ENCODE results near the gene TYW1.
"Not testable (repeated sequence)": the region's sequence is repeated elsewhere in the genome, so short reads cannot be mapped to it uniquely, and the experiment has no call there.

The TYW1 gene

GRCh38 chr7:67185660-67186129 lies 189.1 kb downstream of the TYW1 start:
- FAIRE-seq = peak; percentile 85
- not testable (repeated sequence) for DNase-seq (ENCODE audit: insufficient read length, low spot score)

DNA sequence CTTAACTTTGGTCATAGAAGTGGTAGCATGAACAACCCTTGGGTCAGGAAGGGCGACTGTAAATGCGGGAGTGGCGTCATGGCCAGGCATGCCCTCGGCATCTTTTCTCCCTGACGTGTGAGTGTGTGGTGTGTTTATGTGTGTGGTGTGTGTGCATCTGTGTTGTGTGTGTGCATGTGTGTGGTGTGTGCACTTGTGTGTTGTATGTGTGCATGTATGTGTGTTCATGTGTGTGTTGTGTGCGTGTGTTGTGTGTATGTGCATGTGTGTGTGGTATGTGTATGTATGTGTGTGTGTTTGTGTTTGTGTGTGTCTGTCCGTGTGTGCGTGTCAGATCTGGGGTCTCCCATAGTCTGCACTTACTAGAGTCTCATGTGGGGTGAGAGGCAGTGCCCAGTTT lies 192.5 kb downstream of the TYW1 start:
- FAIRE-seq; DNase-seq (ENCODE audit: insufficient read length, low spot score): not testable (repeated sequence)

DNA sequence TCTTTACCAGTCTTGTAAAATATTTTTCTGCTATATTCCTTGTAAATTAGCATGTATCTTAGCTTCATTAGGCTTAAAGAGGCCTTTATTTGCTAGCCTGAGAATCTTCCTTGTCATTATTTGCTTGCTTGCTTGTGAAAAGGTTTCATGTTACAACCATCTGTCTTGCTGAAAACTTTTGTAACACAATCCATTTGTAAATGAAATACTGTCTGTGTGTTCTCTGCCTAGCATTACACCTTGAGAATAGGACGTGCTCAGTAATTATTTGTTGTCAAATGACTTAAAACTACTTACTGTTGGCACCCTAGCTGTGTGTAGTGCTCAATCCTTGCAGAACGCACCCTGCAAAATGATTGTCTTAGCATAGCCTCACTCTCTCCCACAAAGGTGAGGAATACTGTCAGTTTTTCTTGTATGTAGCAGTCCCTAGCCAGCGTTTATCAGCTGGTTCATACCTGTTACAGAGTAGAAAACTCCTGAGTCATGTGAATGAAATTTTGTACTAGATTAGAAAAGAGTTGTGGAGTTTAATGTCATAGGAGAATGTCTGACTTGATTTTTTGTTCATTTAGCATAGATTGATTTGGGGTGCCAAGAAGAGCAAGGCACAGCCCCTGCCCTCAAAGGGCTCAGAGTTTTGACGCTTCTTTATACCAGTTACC lies 193.3 kb downstream of the TYW1 start:
- FAIRE-seq; DNase-seq (ENCODE audit: insufficient read length, low spot score): not testable (repeated sequence)

- not testable (repeated sequence) for FAIRE-seq; DNase-seq (ENCODE audit: insufficient read length, low spot score)
Observed at GRCh38 chr7:67191002-67191720, 194.5 kb downstream of the TYW1 start.

DNA sequence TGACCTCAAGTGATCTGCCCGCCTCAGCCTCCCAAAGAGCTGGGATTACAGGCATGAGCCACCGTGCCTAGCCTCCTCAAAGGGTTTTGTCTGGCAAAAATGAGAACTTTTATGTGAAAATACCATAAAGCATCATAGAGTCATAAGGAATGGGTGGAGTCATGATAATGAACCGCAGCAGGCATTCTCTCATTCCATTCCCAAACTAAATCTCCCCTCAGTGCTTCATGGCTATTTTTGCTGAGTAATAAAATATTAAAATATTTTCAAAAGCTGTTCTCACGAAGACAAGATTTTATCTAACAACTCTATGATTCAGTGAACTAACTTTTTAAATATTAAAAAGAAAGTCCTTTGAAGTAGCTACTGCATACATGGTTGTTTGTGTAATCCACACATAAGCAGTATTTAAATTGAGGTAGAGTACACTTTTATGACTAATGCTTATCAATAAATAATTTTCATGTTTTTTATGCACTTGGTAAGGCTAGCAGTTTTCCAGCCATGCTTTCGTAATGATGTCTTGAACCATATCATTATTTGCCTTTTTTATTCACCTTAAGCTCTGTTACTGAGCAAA lies 195.6 kb downstream of the TYW1 start:
- FAIRE-seq = not testable (repeated sequence)

DNA sequence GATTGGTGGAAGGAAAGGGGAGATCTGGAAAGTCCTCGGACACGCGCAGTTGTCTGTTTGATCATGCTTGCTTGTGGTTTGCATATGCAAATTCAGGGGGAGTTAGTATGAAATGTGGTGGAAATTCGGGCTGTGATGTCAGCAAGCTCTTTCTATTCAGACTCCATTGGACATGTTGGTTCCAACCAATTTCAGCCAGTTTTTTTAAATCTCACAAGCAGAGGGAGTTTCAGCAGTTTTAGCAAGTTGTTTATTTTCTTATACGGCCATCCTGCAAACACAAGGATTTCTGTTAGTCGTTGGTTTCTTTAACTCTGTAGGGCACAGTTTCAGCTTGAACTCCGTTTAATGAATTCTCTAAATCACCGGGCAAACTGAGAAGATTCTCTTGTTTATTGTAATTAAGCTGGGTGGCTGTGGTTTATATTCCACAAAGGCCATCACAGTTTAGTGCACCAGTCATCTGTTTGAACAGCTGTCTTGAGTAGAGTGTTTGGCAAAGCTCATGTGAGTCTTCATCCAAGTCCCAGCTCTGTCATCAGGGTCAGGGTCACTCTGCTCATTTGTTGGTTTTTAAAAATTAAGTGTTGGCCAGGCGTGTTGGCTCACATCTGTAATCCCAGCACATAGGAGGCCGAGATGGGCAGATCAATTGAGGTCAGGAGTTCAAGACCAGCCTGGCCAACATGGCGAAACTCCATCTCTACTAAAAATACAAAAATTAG lies 196.4 kb downstream of the TYW1 start:
- DNase-seq (ENCODE audit: insufficient read length, low spot score); FAIRE-seq: not testable (repeated sequence)

More for the DNA sequence above, 195.6 kb downstream of the TYW1 start:
- not testable (repeated sequence) for DNase-seq (ENCODE audit: insufficient read length, low spot score)

DNA sequence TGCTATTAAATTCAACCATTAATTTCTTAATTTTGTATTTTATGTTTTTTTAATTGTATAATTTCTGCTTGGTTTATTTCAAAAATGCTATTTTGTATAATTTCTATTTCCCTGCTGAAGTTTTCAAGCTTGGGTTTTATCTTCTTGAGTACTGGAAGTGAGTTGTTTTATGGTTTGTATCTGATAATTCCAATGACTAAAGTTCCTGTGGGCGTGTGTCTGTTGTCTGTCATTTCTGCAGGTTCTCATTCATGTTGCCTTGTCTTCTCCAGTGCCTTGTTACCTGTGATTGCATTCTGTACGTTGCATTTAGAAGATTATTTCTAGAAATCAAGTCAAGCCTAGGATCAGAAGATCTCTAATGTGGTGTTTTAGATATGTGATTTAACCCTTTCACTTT lies 199.5 kb downstream of the TYW1 start:
- not testable (repeated sequence) for FAIRE-seq; DNase-seq (ENCODE audit: insufficient read length, low spot score)

DNA sequence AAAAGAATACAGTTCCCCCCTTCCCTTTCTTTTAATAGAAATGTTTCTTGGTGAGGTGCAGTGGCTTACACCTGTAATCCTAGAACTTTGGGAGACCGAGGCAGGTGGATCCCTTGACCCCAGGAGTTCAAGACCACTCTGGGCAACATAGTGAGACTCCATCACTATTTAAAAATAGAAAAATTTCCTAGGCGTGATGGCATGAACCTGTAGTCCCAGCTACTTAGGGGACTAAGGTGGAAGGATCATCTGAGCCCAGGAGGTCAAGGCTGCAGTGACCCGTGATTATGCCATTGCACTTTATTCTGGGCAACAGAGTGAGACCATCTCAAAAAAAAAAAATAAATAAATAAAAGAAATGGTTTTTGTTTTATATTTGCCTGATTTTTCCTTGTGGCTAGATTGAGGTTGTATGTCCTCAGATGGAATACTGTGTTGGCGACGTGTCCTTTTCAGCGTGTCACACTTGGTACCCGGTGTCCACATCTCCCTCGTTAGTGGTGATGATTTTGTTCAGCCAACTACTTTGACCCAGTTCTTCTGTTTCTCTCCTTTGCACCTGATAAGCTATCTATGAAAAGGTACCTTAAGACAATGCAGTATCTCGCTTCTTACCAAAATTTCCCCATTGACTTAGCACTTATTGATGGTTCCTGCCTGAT lies 202.4 kb downstream of the TYW1 start:
- not testable (repeated sequence) for FAIRE-seq

GRCh38 chr7:67205772-67206171 lies 209.1 kb downstream of the TYW1 start:
- not testable (repeated sequence) for FAIRE-seq; DNase-seq (ENCODE audit: insufficient read length, low spot score)

More for the DNA sequence above, 202.4 kb downstream of the TYW1 start:
- not testable (repeated sequence) for DNase-seq (ENCODE audit: insufficient read length, low spot score)

GRCh38 chr7:67206452-67206851 lies 209.8 kb downstream of the TYW1 start:
- FAIRE-seq (no peak), DNase-seq (ENCODE audit: insufficient read length, low spot score) (no peak)
- TF ChIP-seq POU2F2 (IDR thresholded peaks at IDR 0.05; ENCODE audit: low read depth, low read length) = no peak
- no peak for TF ChIP-seq PAX5 (IDR thresholded peaks at IDR 0.05; ENCODE audit: insufficient read depth, low read length, severe bottlenecking)
- no peak for TF ChIP-seq TAF1 (IDR thresholded peaks at IDR 0.05; ENCODE audit: low read depth, low read length)
- TF ChIP-seq POLR2A (IDR thresholded peaks at IDR 0.05; ENCODE audit: low read depth, low read length) = no peak

DNA sequence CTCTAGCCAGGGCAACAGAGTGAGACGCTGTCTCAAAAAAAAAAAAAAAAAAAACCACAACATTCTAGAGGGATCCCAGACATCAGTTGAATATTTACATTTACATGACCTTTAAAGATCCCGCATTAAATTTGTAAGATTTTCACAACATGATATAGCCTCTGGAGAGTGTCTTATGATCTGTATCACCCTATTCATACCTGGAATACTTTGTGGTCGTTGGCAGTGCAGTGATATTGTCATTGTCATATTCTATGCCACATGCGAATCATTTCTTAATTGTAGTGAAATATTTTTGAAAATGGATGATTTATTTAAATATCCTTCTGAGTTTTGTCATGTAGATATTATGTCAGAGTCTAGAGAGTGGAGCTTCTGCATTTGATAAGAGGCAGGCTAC lies 212.0 kb downstream of the TYW1 start:
- not testable (repeated sequence) for FAIRE-seq; DNase-seq (ENCODE audit: insufficient read length, low spot score)

- FAIRE-seq (no peak), DNase-seq (ENCODE audit: insufficient read length, low spot score) (no peak)
- TF ChIP-seq SPI1 (IDR thresholded peaks at IDR 0.05; ENCODE audit: low read depth, low read length) = no peak
- TF ChIP-seq POLR2AphosphoS5 (IDR thresholded peaks at IDR 0.05; ENCODE audit: low read depth, low read length) = no peak
- no peak for TF ChIP-seq POLR2A (IDR thresholded peaks at IDR 0.05; ENCODE audit: low read depth, low read length)
- no peak for TF ChIP-seq TAF1 (IDR thresholded peaks at IDR 0.05; ENCODE audit: low read depth, low read length)
Observed at GRCh38 chr7:67209256-67209655, 212.6 kb downstream of the TYW1 start.

All from GM12891 (cell line).